ENCODE data around the gene HIVEP2. TPM values are rescaled to one million over a fixed set of nuclear protein-coding genes. Genes with fewer than 3 reads are reported as not detected.

HIVEP2 gene
- polyA plus RNA-seq, 1 donor from 2014 or later = 5.9 TPM

DNA sequence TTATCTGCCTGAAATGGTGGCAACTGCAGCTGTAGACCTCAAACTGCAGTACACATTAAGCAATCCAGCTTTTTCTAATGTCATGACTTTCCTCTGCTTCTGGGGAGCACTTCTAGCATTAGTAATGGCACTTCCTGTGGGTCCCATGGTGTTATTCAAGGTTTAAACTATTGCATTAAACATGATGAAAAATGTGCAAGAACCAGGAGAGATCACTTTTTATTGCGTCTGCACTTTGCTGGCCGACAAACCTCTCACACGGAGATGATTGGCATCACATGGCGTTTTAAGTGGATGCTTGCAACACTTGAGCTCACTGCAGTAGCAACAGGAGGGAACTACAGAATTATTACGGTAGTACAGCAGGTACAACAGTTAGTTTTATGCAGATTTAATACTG lies 148.4 kb downstream of the HIVEP2 start:
- peak overlapping the region in 1 of 3 donors; percentile 50 for H3K27ac Mint-ChIP-seq
- no peaks in the 10 kb centered on the region for H3K27me3 Mint-ChIP-seq
- peaks cover 27 to 34% (median 32%) of the 10 kb centered on the region in 3 donors for H3K4me1 Mint-ChIP-seq
- no peak overlapping the region for H3K4me3 Mint-ChIP-seq
- no peaks in the 10 kb centered on the region for H3K9me3 Mint-ChIP-seq
- H3K36me3 Mint-ChIP-seq = peaks cover 6% of the 10 kb centered on the region

DNA sequence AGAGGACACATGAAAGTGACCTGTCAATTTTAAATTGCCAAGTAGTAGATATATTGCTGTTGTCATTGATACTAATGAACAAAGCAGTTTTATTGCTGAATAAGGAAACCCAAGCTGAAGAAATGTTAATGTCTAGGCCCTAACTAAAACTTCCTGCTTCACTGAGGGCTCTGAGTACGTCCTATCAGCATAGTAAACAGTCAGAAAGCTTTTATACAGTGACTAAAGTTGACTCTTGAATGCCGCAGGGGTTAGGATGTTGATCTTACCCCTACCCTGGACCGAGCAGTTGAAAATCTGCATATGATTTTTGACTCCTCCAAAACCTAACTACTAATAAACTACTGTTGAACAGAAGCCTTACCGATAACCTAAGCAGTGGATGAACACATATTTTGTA lies 149.0 kb downstream of the HIVEP2 start:
- no peaks in the 10 kb centered on the region for H3K27me3 Mint-ChIP-seq
- H3K27ac Mint-ChIP-seq = peak overlapping the region in 1 of 3 donors; percentile 50
- peaks cover 29 to 33% (median 32%) of the 10 kb centered on the region in 3 donors for H3K4me1 Mint-ChIP-seq
- no peak overlapping the region for H3K4me3 Mint-ChIP-seq
- H3K9me3 Mint-ChIP-seq = no peaks in the 10 kb centered on the region
- H3K36me3 Mint-ChIP-seq = peaks cover 6% of the 10 kb centered on the region

DNA sequence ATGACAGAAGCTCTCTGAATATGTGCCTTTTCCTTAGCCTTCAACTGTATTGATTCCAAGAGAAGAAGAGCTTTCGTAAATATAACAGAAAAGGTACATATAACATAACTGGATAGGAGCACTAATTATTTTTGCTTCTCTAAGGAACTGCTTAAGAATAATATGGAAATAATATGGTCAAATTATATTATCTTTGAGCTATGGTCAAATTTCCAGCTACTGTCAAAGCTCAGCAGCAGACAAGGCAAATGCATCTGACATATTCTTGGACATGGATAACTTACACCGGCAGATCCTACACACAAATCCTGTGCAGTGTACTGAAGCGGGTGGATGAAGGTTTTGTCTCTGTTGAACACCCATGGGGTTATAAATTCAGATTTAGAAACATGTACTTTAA lies 150.6 kb downstream of the HIVEP2 start:
- Mint-ChIP-seq H3K4me3 (no peak overlapping the region), H3K36me3 (peaks cover 7% of the 10 kb centered on the region), H3K27ac (no peak overlapping the region), H3K4me1 (peaks cover 27 to 33% (median 31%) of the 10 kb centered on the region in 3 donors), H3K9me3 (no peaks in the 10 kb centered on the region), H3K27me3 (no peaks in the 10 kb centered on the region)

DNA sequence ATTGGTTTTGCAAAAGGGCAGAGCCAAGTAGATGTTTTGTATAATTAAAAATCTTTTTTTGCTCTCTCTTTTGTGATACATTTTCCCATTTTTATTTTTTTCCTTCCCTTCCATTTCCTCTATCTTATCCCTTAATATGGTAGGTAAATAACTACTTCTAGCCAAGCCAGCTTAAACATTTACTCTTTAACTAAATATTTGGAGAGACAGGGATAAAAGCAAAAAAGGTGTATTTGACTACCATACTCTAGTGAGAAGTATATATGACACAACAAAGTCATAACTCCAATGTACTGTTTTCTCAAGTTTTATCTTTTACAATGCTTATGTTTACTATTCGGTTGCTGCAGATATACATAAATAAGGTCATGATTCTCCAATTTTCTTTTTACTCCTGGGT lies 154.7 kb downstream of the HIVEP2 start:
- peaks cover 19 to 29% (median 26%) of the 10 kb centered on the region in 3 donors for H3K4me1 Mint-ChIP-seq
- no peaks in the 10 kb centered on the region for H3K27me3 Mint-ChIP-seq
- H3K4me3 Mint-ChIP-seq = no peak overlapping the region
- H3K36me3 Mint-ChIP-seq = peaks cover 11% of the 10 kb centered on the region
- H3K27ac Mint-ChIP-seq = peak overlapping the region in 1 of 3 donors; percentile 48
- H3K9me3 Mint-ChIP-seq = no peaks in the 10 kb centered on the region

DNA sequence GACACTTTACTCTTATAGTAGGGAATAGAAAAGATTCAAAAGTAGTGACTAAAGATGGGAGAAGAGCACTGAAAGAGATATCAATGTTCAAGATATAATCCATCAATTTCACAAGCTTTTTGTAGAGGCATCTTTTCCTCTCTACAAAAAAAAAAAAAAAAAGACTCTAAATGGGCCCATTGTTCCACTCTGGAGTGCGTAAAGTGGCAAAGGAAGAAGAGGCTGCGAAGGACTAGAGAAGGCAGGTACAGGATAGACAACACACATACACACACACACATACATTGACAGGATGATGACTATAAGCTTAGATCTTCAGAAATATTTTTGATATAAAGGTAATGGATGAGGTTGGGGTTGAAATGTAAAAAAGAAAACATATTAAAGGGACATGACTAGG lies 157.6 kb downstream of the HIVEP2 start:
- Mint-ChIP-seq H3K9me3 (no peaks in the 10 kb centered on the region), H3K4me1 (peaks cover 16 to 34% (median 33%) of the 10 kb centered on the region in 3 donors), H3K27ac (no peak overlapping the region), H3K36me3 (peaks cover 12% of the 10 kb centered on the region), H3K27me3 (no peaks in the 10 kb centered on the region), H3K4me3 (no peak overlapping the region)

DNA sequence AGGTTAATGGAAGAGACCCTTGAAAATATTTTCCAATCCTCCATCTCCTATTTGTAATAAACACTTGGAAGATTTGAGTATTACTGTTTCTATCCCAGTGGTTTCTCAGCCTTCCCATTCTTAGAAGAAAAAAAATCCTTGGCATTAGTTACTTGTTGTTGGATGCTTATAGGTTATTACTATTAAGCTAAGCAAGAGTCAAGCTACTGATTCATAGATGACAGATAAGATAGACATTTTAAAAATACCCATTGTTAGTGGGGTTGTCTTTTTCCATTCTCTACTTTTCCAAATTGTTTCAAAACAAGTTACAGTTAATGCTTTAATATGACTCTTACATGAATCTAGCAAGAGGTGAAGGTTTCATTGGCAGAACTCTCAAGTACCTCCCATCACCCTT lies 158.5 kb downstream of the HIVEP2 start:
- Mint-ChIP-seq H3K27ac (peak overlapping the region in 1 of 3 donors; percentile 14), H3K9me3 (no peaks in the 10 kb centered on the region), H3K27me3 (no peaks in the 10 kb centered on the region), H3K36me3 (peaks cover 9% of the 10 kb centered on the region), H3K4me3 (no peak overlapping the region), H3K4me1 (peaks cover 14 to 29% (median 28%) of the 10 kb centered on the region in 3 donors)

DNA sequence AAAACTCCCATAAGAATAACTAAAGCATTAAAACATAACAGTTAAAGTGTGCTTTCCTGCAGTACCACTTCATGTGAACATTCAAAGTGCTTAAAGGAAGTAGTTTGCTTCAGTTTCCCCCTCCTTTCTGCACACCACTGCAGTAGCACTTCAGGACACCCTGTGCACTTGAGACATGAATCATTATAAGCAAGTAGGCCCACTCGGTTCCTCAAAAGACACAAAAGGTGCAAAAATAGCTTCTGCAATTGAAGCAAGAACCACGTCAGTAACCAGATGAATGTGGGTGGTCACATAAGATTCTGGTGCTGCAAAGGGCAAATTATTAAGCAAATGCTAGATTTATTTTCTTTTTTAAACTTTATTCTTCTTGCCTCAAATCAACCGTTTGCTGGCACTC lies 160.6 kb downstream of the HIVEP2 start:
- Mint-ChIP-seq H3K36me3 (peaks cover 9% of the 10 kb centered on the region), H3K27me3 (no peaks in the 10 kb centered on the region), H3K9me3 (no peaks in the 10 kb centered on the region), H3K4me3 (peak overlapping the region in 2 of 4 donors; percentile 69 to 70), H3K4me1 (peaks cover 10 to 24% (median 14%) of the 10 kb centered on the region in 3 donors), H3K27ac (no peak overlapping the region)

DNA sequence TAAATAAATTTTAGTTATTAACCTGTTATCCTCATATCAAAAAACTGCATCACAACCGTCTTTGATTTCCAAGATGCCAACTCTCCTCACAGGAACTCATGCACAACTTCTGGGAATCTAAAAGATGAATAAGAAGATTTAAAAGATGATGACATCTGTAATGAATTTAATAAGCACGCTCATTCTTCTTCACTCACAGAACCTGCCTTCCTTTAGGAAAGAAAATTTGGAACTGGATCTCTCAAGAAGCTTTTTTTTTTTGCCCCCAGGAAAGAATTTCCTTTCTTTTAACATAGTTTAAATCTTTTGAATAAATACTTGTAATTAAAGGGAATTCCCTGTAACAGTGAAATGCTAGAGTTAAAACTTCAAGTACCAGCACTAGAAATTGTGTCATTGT lies 161.5 kb downstream of the HIVEP2 start:
- Mint-ChIP-seq H3K4me1 (peaks cover 10 to 21% (median 10%) of the 10 kb centered on the region in 3 donors), H3K4me3 (no peak overlapping the region), H3K9me3 (no peaks in the 10 kb centered on the region), H3K27me3 (no peaks in the 10 kb centered on the region), H3K36me3 (peaks cover 7% of the 10 kb centered on the region), H3K27ac (no peak overlapping the region)

DNA sequence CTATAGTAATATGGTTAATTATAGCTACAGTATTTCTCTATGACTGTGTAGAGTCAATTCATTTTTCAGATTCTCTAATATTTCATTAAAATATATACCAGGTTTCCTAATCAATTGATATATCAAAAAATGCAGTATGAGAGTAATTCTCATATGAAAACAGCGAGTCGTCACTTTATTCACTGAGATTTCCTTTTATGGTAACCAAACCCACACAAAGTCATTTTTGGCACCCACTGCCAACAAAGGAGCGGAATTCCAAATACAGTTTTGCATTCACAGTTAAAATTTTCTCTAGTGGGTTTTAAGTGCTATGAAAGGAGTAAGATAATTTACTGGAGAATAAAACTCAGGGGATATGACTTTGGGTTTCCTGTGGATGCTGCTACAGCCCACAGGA lies 163.8 kb downstream of the HIVEP2 start:
- H3K9me3 Mint-ChIP-seq = no peaks in the 10 kb centered on the region
- H3K4me1 Mint-ChIP-seq = peaks cover 5 to 15% (median 8%) of the 10 kb centered on the region in 3 donors
- H3K27ac Mint-ChIP-seq = peak overlapping the region in 1 of 3 donors; percentile 82
- H3K27me3 Mint-ChIP-seq = no peaks in the 10 kb centered on the region
- H3K36me3 Mint-ChIP-seq = peaks cover 6% of the 10 kb centered on the region
- H3K4me3 Mint-ChIP-seq = no peak overlapping the region

DNA sequence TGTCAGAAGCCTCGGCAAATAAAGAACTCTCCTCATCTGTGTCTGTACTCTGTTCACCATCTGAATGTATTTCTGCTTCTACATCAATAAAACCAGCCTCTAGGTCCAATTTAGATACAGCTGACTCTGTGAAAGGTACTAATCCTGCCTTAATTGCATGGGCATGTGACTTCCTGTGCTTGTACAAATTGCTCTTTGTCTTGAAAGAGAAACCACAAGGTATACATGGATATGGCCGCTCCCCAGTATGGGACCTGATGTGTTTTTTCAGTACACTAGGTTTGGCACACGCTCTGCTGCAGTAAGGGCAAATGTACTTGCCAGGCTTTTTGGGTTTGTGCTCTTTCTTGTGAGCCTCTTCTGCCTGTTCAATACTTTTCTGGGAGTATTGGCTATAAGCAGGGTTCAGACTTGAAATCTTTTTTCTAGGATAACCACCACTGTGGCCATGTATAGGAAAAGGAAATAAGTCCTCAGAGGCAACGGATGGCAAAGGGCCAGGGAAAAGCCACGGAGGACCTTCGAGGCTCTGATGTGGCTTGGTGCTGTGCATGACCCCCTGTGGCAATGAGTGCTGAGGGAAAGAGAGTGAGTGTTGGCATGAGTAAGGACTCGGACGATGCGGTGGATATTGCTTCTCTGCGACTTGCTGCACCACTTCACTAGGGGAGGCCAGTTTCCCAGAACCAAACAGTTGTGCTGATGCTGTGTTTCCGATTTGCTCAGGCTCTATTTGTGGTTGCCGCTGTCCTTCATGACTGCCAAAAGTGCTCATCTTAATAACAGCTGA lies 170.9 kb downstream of the HIVEP2 start:
- no peaks in the 10 kb centered on the region for H3K27me3 Mint-ChIP-seq
- H3K4me1 Mint-ChIP-seq = peaks cover 0 to 5% (median 3%) of the 10 kb centered on the region in 3 donors
- no peak overlapping the region for H3K4me3 Mint-ChIP-seq
- H3K27ac Mint-ChIP-seq = no peak overlapping the region
- no peaks in the 10 kb centered on the region for H3K9me3 Mint-ChIP-seq
- H3K36me3 Mint-ChIP-seq = peaks cover 19% of the 10 kb centered on the region

DNA sequence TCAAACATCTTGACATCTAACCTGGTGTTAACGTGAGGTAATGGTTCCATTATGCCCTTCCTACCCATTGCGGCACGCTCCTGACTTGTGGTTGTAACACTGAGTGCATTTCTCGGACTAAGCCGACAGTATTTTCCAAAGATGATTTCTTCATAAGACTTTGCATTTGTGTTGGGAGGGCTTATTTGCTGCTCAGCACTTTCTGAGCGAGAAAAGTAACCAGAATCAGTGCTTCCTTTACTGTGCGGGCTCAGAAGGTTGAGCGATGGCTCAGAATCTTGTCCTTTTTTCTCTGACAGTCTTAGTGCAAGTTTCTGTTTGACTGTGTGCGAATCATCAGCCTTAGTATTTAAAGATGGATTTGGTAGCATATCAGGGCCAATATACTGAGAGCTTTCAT lies 171.7 kb downstream of the HIVEP2 start:
- no peak overlapping the region for H3K4me3 Mint-ChIP-seq
- no peak overlapping the region for H3K27ac Mint-ChIP-seq

DNA sequence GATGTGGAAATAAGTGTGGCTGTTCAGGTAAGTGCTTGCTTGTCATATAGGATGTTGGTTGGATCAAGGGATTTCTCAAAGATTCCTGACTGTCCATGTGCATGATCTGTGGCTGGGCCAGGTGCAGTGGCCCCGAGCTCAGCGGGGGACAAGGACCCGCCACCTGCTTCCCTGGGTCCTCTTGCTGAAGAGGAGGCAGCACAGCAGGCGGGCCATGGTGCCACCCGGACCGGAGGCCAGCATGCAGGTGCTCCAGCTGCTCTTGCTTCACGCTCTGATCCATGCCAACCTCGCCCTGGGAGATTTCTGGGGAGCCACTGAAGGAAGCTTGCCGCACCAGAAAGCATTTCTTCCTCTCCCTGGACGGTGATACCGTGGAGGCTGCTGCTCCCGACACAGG lies 173.8 kb downstream of the HIVEP2 start:
- Mint-ChIP-seq H3K27me3 (no peaks in the 10 kb centered on the region), H3K27ac (peak overlapping the region in 1 of 3 donors; percentile 33), H3K4me1 (peaks cover 0 to 5% (median 5%) of the 10 kb centered on the region in 3 donors), H3K36me3 (peaks cover 26% of the 10 kb centered on the region), H3K9me3 (no peaks in the 10 kb centered on the region), H3K4me3 (no peak overlapping the region)

More for the DNA sequence above, 171.7 kb downstream of the HIVEP2 start:
- no peaks in the 10 kb centered on the region for H3K9me3 Mint-ChIP-seq
- H3K27me3 Mint-ChIP-seq = no peaks in the 10 kb centered on the region
- peaks cover 19% of the 10 kb centered on the region for H3K36me3 Mint-ChIP-seq
- H3K4me1 Mint-ChIP-seq = peaks cover 0 to 5% (median 3%) of the 10 kb centered on the region in 3 donors

DNA sequence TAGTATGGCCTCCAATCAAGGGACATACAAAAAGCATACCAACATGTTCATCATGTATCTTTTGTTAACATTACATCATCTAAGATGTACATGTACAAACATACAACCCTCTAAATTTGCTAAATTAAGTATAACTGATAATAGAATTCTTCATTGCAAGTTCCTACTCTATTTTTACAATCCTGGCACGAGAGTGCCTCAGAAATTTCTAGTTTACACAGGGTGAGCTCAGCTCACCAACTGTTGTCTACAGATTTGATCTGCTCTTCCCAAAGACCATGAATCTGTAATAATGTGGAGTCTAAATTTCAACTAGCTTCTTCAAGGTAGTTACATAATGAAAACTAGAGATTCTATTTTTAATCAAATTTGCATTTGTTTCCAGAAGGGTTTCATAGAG lies 179.7 kb downstream of the HIVEP2 start:
- peaks cover 13% of the 10 kb centered on the region for H3K36me3 Mint-ChIP-seq
- no peak overlapping the region for H3K4me3 Mint-ChIP-seq
- H3K27ac Mint-ChIP-seq = no peak overlapping the region
- H3K4me1 Mint-ChIP-seq = peaks cover 16 to 21% (median 19%) of the 10 kb centered on the region in 3 donors
- H3K9me3 Mint-ChIP-seq = no peaks in the 10 kb centered on the region
- H3K27me3 Mint-ChIP-seq = no peaks in the 10 kb centered on the region

DNA sequence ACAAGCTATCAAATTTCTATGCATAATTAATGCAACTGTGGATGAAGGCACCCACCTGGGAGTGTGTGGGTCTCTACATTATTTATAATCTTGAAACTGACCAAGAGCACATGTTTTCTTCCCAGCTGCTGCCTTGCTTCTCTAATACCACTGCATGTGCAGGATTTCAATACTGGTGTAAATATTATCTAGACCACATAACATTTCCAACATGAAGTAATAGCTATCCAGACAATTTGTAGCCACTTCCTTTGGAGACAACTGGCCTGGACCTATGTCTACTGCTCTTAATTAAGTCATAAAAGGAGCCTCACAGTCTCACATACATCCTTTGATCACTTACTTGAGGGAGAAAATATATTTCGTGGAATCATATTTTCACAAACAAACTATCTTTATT lies 180.7 kb downstream of the HIVEP2 start:
- H3K36me3 Mint-ChIP-seq = peaks cover 19% of the 10 kb centered on the region
- no peak overlapping the region for H3K27ac Mint-ChIP-seq
- peaks cover 16 to 21% (median 19%) of the 10 kb centered on the region in 3 donors for H3K4me1 Mint-ChIP-seq
- H3K9me3 Mint-ChIP-seq = no peaks in the 10 kb centered on the region
- no peaks in the 10 kb centered on the region for H3K27me3 Mint-ChIP-seq
- no peak overlapping the region for H3K4me3 Mint-ChIP-seq

DNA sequence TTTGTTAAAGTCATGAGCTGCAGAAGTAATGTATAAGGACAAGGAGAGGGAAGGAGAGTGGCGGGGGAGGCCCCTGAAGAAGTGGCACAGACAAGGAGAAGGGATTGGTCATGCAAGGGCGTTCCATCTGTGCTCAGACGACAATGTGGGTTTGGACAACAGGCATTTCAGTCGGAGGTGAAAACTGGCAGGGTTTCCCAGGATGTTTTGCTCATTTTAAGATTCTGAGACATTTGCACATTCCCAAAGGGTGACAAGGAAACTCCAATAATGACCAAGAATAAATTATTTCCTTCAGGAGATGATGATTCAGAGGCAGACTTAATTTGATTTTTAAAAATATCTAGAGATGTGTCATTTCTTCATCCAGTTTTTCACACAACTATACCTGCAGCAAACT lies 181.8 kb downstream of the HIVEP2 start:
- Mint-ChIP-seq H3K27ac (peak overlapping the region in 1 of 3 donors; percentile 27), H3K9me3 (no peaks in the 10 kb centered on the region), H3K36me3 (peaks cover 19% of the 10 kb centered on the region), H3K27me3 (no peaks in the 10 kb centered on the region), H3K4me3 (no peak overlapping the region), H3K4me1 (peaks cover 18 to 21% (median 19%) of the 10 kb centered on the region in 3 donors)

DNA sequence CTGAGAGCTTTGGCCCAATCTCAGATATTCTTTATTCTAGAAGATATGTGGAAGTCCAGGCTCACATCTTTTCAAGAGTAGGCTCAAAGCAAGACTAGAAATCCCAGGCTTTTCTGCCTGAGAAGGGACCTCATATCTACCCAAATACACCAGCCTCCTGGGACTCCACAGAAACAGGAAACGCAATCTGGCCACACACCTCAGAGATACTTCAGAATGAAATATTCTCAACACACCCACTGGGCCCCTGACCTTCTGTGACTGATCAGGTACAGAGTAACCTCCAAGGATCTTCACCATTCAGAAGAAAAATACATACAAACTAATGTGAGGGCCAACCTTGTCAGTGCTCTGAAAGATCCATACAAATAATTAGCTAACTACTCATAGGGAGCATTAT lies 183.2 kb downstream of the HIVEP2 start:
- Mint-ChIP-seq H3K4me3 (peak overlapping the region in 1 of 4 donors; percentile 1), H3K27ac (peak overlapping the region in 2 of 3 donors; percentile 2 to 47), H3K36me3 (peaks cover 17% of the 10 kb centered on the region), H3K9me3 (no peaks in the 10 kb centered on the region), H3K4me1 (peaks cover 18 to 25% (median 19%) of the 10 kb centered on the region in 3 donors), H3K27me3 (no peaks in the 10 kb centered on the region)

Measured in IgD-negative memory B cell (primary cell).